Central memory CD8-positive, alpha-beta T cell (primary cell): ENCODE data around the gene CAB39L.

Source experiments
- ATAC-seq: fragments of 150-1000 bp; cut with Tn5 transposase; replicated peaks from 2 replicates; pipeline ENCODE4 v1.10.0; 2022; ENCODE audit warnings: mild to moderate bottlenecking, moderate FRiP score, moderate number of reproducible peaks; ENCODE audit not compliant: poor library complexity, severe bottlenecking; ENCODE audit errors: extremely low read depth
- DNase-seq, 2 donors: peaks; one replicate each; pipeline ENCODE4 v3.0.0; 2021; ENCODE audit warnings: low spot score in 2 of 2
- H3K27ac Mint-ChIP-seq: one replicate; pipeline ENCODE4 v1.8.0; 2022; ENCODE audit warnings: low read depth, mild to moderate bottlenecking, moderate library complexity, mixed read lengths
- H3K27me3 Mint-ChIP-seq: one replicate; pipeline ENCODE4 v1.8.0; 2022; ENCODE audit warnings: mixed read lengths
- H3K36me3 Mint-ChIP-seq: one replicate; pipeline ENCODE4 v1.8.0; 2022; ENCODE audit warnings: mild to moderate bottlenecking, moderate library complexity, mixed read lengths; ENCODE audit not compliant: insufficient read depth
- H3K4me1 Mint-ChIP-seq: one replicate; pipeline ENCODE4 v1.8.0; 2022; ENCODE audit warnings: mixed read lengths
- H3K4me3 Mint-ChIP-seq: one replicate; pipeline ENCODE4 v1.8.0; 2022; ENCODE audit warnings: mild to moderate bottlenecking, moderate library complexity, mixed read lengths
- H3K9me3 Mint-ChIP-seq: one replicate; pipeline ENCODE4 v1.8.0; 2022; ENCODE audit warnings: mixed read lengths

CAB39L gene

DNA sequence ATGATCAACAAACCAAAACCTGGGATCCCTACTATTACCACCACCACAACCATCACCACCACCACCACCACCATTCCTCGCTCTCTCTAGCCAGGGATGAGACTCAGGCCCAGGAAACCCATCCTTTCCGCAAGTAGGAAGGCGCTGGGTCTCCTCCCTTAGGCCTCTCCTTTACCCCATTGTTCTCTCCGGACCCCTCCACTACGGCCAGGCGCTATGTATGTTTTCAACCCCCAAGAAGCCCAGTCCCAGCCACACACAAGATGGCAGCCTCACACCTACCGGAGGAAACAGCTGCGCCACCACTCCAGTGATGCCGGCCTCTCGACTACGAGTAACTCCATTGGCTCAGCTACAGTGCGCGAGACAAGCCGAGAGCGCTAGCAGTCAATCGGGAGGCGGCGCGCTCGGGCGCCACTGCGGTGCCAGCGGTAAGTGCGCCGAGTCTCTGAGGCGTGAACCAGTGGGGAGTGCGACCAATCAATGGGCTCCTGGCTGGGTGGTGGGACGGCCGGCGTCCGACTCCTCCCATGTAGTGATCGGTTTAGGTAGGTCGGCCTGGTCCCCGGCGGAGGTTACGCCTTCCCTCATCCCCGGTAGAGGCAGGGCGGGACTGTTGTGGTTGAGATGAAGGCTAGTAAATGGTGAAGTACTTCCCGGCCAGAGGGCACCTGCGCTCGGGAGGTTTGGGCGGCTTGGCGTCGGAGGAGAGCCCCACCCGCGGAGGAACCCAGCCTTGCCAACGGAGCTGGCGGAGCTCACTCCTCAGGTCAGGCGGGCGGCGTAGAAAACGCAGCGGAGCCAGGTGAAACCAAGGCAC lies at the start of gene CAB39L, which contains the start of gene SETDB2:
Gene CAB39L (minus strand): TSS at position 361 of the 820 bp plus-strand sequence. CDS start 61,154 bp downstream, outside the sequence.
Gene SETDB2 (plus strand): TSS at position 571 of the 820 bp plus-strand sequence. CDS start 7,620 bp downstream, outside the sequence.
- Mint-ChIP-seq H3K4me3 (peak within 1 kb of the TSS; percentile 84), H3K9me3 (peaks cover 4% of the 10 kb centered on the region), H3K27me3 (no peaks in the 10 kb centered on the region), H3K4me1 (peaks cover 42% of the 10 kb centered on the region), H3K36me3 (peaks cover 23% of the 10 kb centered on the region), H3K27ac (peak within 1 kb of the TSS; percentile 98)
- DNase-seq (peak; percentile 96 to 99), ATAC-seq (peak; percentile 91)

DNA sequence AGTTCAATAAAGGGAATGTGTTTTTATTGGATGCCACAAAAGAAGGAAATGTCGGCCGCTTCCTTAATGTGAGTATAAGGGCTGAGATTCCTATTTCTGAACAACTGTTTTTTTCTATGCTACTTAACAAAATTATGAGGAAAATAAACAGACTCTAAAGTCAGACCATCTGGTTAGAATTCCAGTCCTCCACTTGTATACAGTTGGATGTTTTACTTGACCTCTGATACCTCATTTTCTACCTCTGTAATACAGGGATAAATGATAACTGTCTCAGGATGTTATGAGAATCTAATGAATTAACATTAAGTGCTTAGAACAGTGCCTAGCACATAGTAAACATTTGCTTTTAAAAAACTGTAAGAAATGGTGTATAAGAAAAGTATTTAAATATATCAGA lies 44.7 kb upstream of the CAB39L start:
- ATAC-seq (no peak), DNase-seq (no peak)
- H3K27me3 Mint-ChIP-seq: no peaks in the 10 kb centered on the region
- H3K27ac Mint-ChIP-seq: no peak overlapping the region
- H3K9me3 Mint-ChIP-seq: no peaks in the 10 kb centered on the region
- peaks cover 5% of the 10 kb centered on the region for H3K4me1 Mint-ChIP-seq
- H3K36me3 Mint-ChIP-seq: peaks cover 12% of the 10 kb centered on the region
- no peak overlapping the region for H3K4me3 Mint-ChIP-seq

DNA sequence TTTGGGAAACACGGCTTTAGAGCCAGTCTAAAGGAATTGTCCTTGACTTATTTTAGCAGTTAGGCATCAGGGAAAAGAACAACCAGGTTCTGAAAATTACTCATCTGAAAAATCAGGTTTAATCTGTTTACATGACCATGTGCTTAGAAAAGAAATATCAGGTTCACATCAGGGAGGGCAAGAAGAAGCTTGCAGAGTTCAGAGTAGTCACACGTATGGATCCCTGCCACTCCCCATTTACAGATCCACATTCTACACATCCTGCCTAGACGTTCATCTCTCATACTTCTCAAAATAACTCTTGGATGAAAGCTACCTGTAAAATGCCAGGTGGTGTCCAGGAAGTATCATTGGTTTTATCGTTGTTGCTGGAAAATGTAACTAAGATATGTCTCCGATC lies 37.9 kb upstream of the CAB39L start:
- Mint-ChIP-seq H3K4me3 (no peak overlapping the region), H3K27ac (no peak overlapping the region), H3K27me3 (no peaks in the 10 kb centered on the region), H3K36me3 (peaks cover 44% of the 10 kb centered on the region), H3K9me3 (no peaks in the 10 kb centered on the region), H3K4me1 (peaks cover 5% of the 10 kb centered on the region)
- DNase-seq (no peak), ATAC-seq (no peak)

DNA sequence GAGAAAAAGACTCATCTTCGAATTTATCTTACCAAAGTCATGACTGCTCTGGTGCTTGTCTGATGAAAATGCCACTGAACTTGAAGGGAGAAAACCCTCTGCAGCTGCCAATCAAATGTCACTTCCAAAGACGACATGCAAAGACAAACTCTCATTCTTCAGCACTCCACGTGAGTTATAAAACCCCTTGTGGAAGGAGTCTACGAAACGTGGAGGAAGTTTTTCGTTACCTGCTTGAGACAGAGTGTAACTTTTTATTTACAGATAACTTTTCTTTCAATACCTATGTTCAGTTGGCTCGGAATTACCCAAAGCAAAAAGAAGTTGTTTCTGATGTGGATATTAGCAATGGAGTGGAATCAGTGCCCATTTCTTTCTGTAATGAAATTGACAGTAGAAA lies 32.7 kb upstream of the CAB39L start:
- Mint-ChIP-seq H3K36me3 (peaks cover 48% of the 10 kb centered on the region), H3K27ac (no peak overlapping the region), H3K9me3 (no peaks in the 10 kb centered on the region), H3K4me3 (no peak overlapping the region), H3K27me3 (no peaks in the 10 kb centered on the region), H3K4me1 (no peaks in the 10 kb centered on the region)
- DNase-seq (no peak), ATAC-seq (no peak)

DNA sequence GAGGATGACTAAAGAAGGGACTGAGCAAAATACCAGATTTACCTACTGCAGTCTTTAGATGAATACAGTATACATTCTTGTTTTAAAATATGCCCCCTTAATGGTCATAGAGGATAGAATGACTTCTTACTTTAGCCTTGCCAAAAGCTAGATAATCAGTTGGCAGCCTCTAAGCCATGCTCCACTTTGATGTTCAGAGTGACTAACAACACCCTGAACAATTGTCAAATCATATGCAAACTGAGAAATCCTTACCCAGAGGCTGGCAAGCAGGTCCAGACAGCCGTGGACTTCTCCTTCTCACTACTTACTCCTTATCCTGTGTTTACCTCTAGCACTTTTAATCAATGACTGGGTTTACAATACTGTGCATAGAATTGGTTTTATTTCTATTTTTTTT lies 28.3 kb upstream of the CAB39L start:
- Mint-ChIP-seq H3K4me3 (no peak overlapping the region), H3K27ac (no peak overlapping the region), H3K27me3 (no peaks in the 10 kb centered on the region), H3K36me3 (peaks cover 41% of the 10 kb centered on the region), H3K9me3 (no peaks in the 10 kb centered on the region), H3K4me1 (no peaks in the 10 kb centered on the region)
- DNase-seq (no peak), ATAC-seq (no peak)

DNA sequence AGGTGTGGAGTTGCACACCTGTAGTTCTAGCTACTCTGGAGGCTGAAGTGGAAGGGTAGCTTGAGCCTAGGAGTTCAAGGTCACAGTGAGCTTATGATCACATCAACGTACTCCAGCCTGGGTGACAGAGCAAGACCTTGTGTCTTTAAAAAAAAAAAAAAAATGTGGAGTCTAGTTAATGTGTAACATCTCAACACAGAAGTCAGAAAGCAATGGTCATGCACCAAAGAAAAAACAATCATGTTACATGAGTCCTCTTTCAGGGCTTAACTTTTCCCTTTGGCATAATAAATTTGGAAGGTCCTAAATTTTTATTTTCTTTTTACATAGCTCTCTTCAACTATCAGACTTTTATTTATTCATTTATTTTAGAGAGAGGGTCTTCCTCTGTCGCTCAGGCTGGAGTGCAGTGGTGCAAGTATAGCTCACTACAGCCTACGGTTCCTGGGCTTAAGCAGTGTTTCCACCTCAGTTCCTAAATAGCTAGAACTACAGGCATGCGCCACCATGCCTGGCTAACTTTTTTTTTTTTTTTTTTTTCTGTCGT lies 22.5 kb upstream of the CAB39L start:
- Mint-ChIP-seq H3K9me3 (peaks cover 5% of the 10 kb centered on the region), H3K4me1 (no peaks in the 10 kb centered on the region), H3K36me3 (peaks cover 40% of the 10 kb centered on the region), H3K27me3 (no peaks in the 10 kb centered on the region), H3K4me3 (no peak overlapping the region), H3K27ac (no peak overlapping the region)
- ATAC-seq (no peak), DNase-seq (no peak)

DNA sequence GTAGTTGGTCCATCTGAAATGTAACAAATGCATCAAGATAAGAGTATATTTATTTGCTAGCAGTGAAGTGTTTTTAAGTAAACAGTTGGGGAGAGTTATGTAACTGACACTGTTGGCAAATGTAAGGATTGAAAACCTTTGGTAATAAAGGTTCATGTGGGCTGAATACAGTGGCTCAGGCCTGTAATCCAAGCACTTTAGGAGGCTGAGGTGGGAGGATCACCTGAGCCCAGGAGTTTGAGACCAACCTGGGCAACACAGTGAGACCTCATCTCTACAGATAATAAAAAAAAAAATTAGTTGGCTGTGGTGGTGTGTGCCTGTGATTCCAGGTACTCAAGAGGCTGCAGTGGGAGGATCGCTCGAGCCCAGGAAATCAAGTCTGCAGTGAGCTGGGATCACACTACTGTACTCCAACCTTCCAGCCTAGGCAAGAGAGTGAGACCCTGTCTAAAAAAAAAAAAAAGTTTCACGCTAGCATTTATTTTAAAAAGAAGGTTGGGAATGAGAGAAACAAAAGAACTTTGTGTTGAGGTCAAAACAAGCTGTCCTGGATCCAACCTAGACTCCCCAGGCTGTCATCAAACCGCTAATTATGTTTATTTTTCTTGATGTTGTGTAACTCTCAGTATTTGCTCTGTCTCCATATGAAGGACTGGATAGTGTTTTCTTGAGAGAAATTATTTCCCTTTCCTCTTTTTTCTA lies 20.9 kb upstream of the CAB39L start:
- no peaks in the 10 kb centered on the region for H3K27me3 Mint-ChIP-seq
- peaks cover 5% of the 10 kb centered on the region for H3K9me3 Mint-ChIP-seq
- H3K27ac Mint-ChIP-seq: no peak overlapping the region
- ATAC-seq (no peak), DNase-seq (no peak)
- H3K4me1 Mint-ChIP-seq: no peaks in the 10 kb centered on the region
- H3K4me3 Mint-ChIP-seq: no peak overlapping the region
- H3K36me3 Mint-ChIP-seq: peaks cover 38% of the 10 kb centered on the region

DNA sequence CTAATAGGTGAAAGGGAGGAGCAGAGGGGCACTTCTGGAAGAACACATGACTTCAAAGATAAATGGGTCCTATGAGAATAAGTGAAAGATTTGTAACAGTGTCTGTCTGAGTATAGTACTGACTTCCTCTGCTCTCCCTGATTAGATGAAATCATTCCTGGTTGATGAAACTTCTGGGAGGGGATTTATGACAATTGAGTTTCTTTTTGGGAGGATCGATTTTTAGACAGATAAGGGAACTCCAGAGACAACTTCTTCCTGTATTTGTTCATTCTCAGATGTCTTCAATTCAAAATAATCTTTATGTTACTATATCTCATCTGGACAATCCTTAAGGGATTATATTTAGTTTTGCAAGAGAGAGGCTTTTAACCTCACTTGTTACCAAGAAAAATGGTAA lies 20.2 kb upstream of the CAB39L start:
- Mint-ChIP-seq H3K4me3 (no peak overlapping the region), H3K4me1 (no peaks in the 10 kb centered on the region), H3K27ac (no peak overlapping the region), H3K36me3 (peaks cover 32% of the 10 kb centered on the region), H3K27me3 (no peaks in the 10 kb centered on the region), H3K9me3 (peaks cover 5% of the 10 kb centered on the region)
- ATAC-seq (no peak), DNase-seq (no peak)

DNA sequence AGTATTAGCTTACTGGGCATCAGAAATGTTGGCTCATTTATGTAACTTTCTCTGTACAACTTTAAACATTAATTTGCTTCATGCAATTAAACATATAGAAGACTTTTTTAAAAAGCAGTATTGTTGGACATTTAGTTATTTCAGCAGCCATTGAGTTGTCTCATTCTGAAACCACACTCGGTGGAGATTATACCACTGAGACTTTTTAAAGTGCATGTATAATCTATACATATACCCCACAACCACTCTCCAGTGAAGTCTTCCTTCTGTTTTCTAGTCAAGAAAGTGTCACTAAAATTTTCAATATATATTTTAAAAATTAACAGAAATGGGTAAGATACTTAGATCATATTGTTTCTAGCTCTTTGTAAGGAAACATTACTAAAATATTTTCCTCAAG lies 15.7 kb upstream of the CAB39L start:
- peaks cover 5% of the 10 kb centered on the region for H3K9me3 Mint-ChIP-seq
- no peak overlapping the region for H3K4me3 Mint-ChIP-seq
- ATAC-seq: no peak

DNA sequence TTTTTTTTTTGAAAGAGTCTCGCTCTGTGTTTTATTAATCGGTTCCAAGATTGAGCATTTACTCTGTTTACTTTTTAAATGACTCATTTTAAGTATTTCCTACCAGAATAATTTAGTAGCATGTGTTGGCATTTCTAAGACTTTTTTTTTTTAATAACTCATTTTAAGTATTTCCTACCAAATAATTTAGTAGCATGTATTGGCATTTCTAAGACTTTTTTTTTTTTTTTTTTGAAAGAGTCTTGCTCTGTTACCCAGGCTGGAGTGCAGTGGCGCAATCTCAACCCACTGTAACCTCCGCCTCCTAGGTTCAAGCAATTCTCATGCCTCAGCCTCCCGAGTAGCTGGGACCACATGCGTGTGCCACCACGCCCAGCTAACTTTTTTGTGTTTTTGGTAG lies 13.4 kb upstream of the CAB39L start:
- H3K4me1 Mint-ChIP-seq: peaks cover 24% of the 10 kb centered on the region
- peaks cover 10% of the 10 kb centered on the region for H3K36me3 Mint-ChIP-seq
- no peak overlapping the region for H3K4me3 Mint-ChIP-seq
- H3K27me3 Mint-ChIP-seq: no peaks in the 10 kb centered on the region
- H3K27ac Mint-ChIP-seq: no peak overlapping the region
- H3K9me3 Mint-ChIP-seq: no peaks in the 10 kb centered on the region
- DNase-seq: no peak
- no peak for ATAC-seq

More for the DNA sequence above, 15.7 kb upstream of the CAB39L start:
- H3K27me3 Mint-ChIP-seq: no peaks in the 10 kb centered on the region
- peaks cover 23% of the 10 kb centered on the region for H3K36me3 Mint-ChIP-seq
- DNase-seq: no peak
- H3K27ac Mint-ChIP-seq: no peak overlapping the region
- peaks cover 12% of the 10 kb centered on the region for H3K4me1 Mint-ChIP-seq

DNA sequence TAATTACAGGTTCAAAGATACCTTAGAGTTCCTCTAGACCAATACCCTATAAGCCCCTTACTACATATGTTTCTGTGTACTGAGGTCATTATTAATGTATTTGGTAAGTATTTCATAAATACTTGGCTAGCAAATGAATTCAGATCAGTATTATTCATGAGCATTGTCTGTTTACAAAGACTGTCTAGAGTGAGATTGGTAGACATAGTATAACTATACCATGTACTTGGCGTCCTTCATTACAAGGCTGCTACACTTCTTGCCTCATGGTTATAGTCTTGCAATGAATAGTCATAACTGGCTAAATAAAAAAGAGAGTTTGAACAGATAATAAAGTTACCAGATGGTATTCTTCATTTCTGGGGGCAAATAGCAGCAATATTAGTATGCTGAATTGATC lies 12.3 kb upstream of the CAB39L start:
- ATAC-seq: no peak
- Mint-ChIP-seq H3K4me3 (no peak overlapping the region), H3K36me3 (peaks cover 9% of the 10 kb centered on the region), H3K27me3 (no peaks in the 10 kb centered on the region), H3K27ac (no peak overlapping the region), H3K9me3 (no peaks in the 10 kb centered on the region), H3K4me1 (peaks cover 24% of the 10 kb centered on the region)
- no peak for DNase-seq

DNA sequence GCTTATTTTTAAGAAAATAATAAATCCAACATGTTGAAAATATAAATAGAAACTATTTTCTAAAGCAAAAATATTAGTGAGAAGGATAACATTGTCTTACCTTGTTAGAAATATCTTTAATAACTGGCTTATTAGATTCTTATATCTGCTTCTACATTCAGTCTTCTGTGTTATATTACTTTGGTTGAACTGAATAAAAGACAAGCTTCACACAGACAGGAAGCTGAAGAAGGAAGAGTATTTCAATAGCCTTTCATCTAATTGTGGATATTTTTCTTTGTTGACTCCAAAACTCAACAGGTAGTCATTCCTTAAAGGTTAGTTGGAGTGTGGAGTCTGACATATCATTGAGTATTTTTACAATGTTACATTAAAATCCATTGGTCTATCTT lies 11.1 kb upstream of the CAB39L start:
- H3K9me3 Mint-ChIP-seq: no peaks in the 10 kb centered on the region
- ATAC-seq: peak; percentile 62

More for the DNA sequence above, 11.1 kb upstream of the CAB39L start:
- peak overlapping the region; percentile 73 for H3K4me3 Mint-ChIP-seq
- no peak for DNase-seq
- peak overlapping the region; percentile 93 for H3K27ac Mint-ChIP-seq
- no peaks in the 10 kb centered on the region for H3K27me3 Mint-ChIP-seq
- H3K4me1 Mint-ChIP-seq: peaks cover 28% of the 10 kb centered on the region
- H3K36me3 Mint-ChIP-seq: peaks cover 6% of the 10 kb centered on the region
